Measurements from ENCODE around the gene TAF9. TPM values are rescaled to one million over a fixed set of nuclear protein-coding genes. Genes with fewer than 3 reads are reported as not detected.
"Not testable (repeated sequence)": the region's sequence is repeated elsewhere in the genome, so short reads cannot be mapped to it uniquely, and the experiment has no call there.

The TAF9 gene
- total RNA-seq, 1 donor from 2014 or later = 28.1 TPM

DNA sequence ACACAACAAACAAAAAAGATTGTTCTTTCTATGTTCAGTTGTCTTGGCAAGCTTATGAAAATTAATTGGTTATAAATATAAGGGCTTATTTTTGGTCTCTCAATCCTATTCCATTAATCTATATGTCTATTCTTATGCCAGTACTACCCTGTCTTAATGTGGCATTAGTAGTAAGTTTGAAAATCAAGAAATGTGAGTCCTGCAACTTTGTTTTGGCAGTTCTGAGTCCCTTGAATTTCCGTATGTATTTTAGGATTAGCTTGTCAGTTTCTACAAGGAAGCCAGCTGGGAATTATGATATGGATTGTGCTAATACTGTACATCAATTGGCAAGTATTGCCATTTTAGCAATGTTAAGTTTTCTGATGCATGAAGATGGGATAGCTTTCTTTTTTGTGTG is 26.2 kb downstream of the TAF9 start:
- ATAC-seq (no peak), DNase-seq (ENCODE audit: low spot score) (no peak)
- intact Hi-C loops (cut with DNase I) = no loop called here

DNA sequence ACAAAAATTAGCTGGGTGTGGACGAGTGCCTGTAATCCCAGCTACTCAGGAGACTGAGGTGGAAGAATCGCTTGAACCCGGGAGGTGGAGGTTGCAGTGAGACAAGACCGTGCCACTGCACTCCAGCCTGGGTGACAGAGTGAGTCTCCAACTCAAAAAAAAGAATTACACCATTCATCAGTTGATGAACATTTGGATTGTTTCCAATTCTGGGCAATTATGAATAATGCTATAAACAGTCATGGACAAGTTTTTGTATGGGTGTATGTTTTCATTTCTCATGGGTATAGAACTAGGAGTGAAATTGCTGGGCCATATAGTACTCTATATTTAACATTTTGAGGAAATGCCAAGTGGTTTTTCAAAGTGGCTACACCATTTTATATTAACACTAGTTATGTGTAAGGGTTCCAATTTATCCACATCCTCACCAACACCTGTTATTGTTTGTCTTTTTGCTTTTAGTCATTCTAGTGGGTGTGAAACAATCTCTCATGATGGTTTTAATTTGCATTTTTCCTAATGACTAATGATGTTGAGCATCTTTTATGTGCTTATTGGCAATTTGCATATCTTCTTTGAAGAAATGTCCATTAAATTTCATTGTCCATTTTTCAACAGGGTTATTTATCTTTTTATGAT is 27.7 kb downstream of the TAF9 start:
- intact Hi-C loops (cut with DNase I) = no loop called here
- DNase-seq (ENCODE audit: low spot score) = no peak
- ATAC-seq = no peak

GRCh38 chr5:69335341-69335935 is 33.9 kb downstream of the TAF9 start:
- DNase-seq (ENCODE audit: low spot score) = no peak
- no peak for ATAC-seq
- intact Hi-C loops (cut with DNase I) = loop anchor here (10.0 kb wide), 1 partner anchor 51 kb away; no protein-coding TSS in a partner anchor

DNA sequence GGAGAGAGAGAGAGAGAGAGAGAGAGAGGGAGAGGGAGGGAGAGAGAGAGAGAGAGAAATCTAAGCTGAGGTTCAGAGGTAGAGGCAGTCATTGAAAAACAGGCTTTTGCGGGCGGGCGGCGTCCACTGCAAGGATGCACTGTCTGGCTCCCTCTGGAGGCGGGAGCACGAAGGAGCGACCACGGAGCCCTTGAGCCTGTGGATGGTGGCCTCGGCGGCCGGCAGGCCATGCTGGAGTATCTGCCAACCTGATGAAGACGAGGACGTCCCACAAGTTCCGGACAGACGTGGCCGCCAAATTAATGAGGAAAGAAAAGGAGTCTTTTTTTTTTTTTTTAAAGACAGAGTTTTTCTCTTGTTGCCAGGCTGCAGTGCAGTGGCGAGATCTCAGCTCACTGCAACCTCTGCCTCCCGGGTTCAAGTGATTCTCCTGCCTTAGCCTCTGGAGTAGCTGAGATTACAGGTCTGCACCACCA is 34.5 kb downstream of the TAF9 start:
- ATAC-seq = peak; percentile 90
- intact Hi-C loops (cut with DNase I) = loop anchor here (10.0 kb wide), 1 partner anchor 50 kb away; no protein-coding TSS in a partner anchor
- peak; percentile 92 for DNase-seq (ENCODE audit: low spot score)

- intact Hi-C loops (cut with DNase I) = loop anchor here (10.0 kb wide), 1 partner anchor 49 kb away; no protein-coding TSS in a partner anchor
- DNase-seq (ENCODE audit: low spot score); ATAC-seq: not testable (repeated sequence)
Observed at GRCh38 chr5:69333668-69334315, 35.5 kb downstream of the TAF9 start.

- no peak for ATAC-seq
- DNase-seq (ENCODE audit: low spot score) = no peak
- intact Hi-C loops (cut with DNase I) = loop anchor here (10.0 kb wide), 1 partner anchor 47 kb away; no protein-coding TSS in a partner anchor
Observed at GRCh38 chr5:69331528-69332445, 37.5 kb downstream of the TAF9 start.

DNA sequence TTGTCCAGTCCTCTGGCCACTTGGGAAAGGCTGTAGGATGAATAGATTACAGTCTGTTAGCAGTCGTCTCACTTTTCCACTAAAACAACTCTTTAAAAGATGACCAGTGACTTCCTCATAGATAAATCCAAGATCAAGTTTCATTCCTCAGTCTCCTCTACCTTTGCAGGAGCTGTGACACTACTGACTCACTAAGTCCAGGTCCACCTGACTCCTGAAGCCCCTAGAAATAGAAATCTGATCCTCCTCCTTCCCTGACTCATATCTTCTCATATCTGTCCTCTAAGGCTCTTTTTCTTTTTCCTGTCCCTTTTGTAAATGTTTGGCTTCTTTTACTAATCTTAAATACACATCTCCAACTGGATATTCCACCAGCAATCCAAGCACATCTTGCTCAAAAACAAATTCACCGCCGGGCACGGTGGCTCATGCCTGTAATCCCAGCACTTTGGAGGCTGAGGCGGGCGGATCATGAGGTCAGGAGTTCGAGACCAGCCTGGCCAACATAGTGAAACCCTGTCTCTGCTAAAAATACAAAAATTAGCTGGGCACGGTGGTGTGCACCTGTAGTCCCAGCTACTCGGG is 39.3 kb downstream of the TAF9 start:
- ATAC-seq (no peak), DNase-seq (ENCODE audit: low spot score) (no peak)
- intact Hi-C loops (cut with DNase I) = loop anchor here (10.0 kb wide), 1 partner anchor 45 kb away; no protein-coding TSS in a partner anchor

- DNase-seq (ENCODE audit: low spot score) (no peak), ATAC-seq (no peak)
- intact Hi-C loops (cut with DNase I) = no loop called here
Observed at GRCh38 chr5:69326365-69326764, 43.0 kb downstream of the TAF9 start.

DNA sequence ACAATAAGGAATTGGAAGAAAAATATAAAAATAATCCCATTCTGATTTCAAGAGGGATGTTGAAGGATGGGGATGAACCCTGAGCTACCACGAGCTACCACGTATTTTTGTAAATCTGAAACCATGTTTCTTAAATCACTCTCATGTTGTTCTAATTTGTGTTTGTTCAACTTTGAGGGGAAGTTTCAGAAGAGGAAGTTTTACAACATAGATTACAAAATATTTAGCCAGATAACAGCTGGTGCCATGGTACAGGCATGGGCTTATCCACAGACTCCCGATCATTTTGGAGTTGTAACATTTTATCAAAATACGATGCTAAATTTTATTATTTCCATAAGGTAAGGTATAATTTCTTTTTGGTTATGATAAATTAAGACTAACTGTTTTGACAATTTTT is 51.9 kb downstream of the TAF9 start:
- ATAC-seq = no peak
- intact Hi-C loops (cut with DNase I) = no loop called here
- no peak for DNase-seq (ENCODE audit: low spot score)

- no peak for ATAC-seq
Observed at GRCh38 chr5:69315972-69316371, 53.3 kb downstream of the TAF9 start.

More at GRCh38 chr5:69315972-69316371, 53.3 kb downstream of the TAF9 start:
- intact Hi-C loops (cut with DNase I) = no loop called here
- DNase-seq (ENCODE audit: low spot score) = no peak

Other genes starting within 250 kb of the TAF9 start
- 3.3 TPM for gene CCNB1, start 202.4 kb downstream of the TAF9 start, total RNA-seq
- gene CENPH, start 179.9 kb downstream of the TAF9 start, total RNA-seq = 2.5 TPM
- 16.7 TPM for gene CDK7, start 134.6 kb downstream of the TAF9 start, total RNA-seq
- 7.5 TPM for gene CCDC125, start 36.7 kb downstream of the TAF9 start, total RNA-seq
- gene AK6, start within 50 bp of the TAF9 start, total RNA-seq = 37.7 TPM
- gene RAD17, start 298 bp upstream of the TAF9 start, total RNA-seq = 22.7 TPM
- 3.6 TPM for gene MARVELD2, start 45.6 kb upstream of the TAF9 start, total RNA-seq
- gene OCLN, start 123.3 kb upstream of the TAF9 start, total RNA-seq = 18.5 TPM
- gene GTF2H2C, start 190.7 kb upstream of the TAF9 start, total RNA-seq = 29.9 TPM

All from sciatic nerve (tissue), 2 donors.